HG02870 (cell line): ENCODE results near the gene AGA.

Experiments
- ATAC-seq: cut with Tn5 transposase; IDR thresholded peaks from one replicate; pipeline ENCODE4 v1.9.1; 2021; ENCODE audit warnings: mild to moderate bottlenecking, moderate library complexity; ENCODE audit not compliant: unreplicated experiment

AGA gene

GRCh38 chr4:177441803-177442622, at the start of gene AGA:
AGA (minus strand) TSS chr4:177442437; CDS start chr4:177442375, 62 bp downstream.
- peak; percentile 86 for ATAC-seq

GRCh38 chr4:177492022-177492421, 49.8 kb upstream of the AGA start:
- no peak for ATAC-seq

GRCh38 chr4:177490769-177491168, 48.5 kb upstream of the AGA start:
- ATAC-seq, result no peak

- ATAC-seq, result no peak
Measured at GRCh38 chr4:177489471-177490246, 47.4 kb upstream of the AGA start.

DNA sequence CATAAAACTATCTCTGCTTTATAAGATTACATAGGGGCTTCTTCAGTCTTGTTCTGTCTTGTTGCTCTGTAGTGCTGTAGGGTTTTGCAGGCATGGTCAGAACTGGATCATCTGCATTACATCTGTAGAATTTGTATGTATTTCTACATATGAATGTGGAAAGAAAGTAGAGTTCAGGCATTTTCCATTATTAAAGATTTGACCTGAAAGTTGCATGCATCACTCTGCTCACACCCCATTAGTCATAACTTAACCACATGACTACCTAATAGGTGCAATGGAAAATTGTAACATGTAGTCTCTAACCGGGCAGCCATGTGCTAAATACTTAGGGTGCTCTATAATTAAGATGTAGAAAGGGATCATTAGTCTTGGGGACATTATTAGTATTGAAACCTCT, 45.7 kb upstream of the AGA start:
- no peak for ATAC-seq

DNA sequence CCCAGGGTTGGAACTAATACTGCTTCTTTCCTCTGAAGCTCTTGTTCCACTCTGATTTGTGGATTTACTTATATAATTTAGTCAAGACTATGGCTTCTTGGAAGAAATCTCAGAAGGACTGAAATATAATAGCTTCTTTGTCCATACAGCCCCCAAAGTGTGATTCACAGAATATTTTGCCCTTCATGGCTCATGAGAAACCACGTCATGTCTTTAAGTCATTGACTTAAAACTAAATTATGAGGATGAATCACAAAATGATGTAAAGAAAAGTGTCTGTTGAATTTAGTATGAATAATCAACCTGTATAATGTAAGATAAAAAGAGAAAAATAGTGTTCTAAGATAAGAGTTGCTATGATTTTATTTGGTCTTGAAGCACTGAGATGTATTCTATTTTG, 43.3 kb upstream of the AGA start:
- no peak for ATAC-seq

GRCh38 chr4:177484613-177485021, 42.4 kb upstream of the AGA start:
- no peak for ATAC-seq

- ATAC-seq, result no peak
Measured at GRCh38 chr4:177483760-177484159, 41.5 kb upstream of the AGA start.

- ATAC-seq, result no peak
Measured at GRCh38 chr4:177483271-177483670, 41.0 kb upstream of the AGA start.

DNA sequence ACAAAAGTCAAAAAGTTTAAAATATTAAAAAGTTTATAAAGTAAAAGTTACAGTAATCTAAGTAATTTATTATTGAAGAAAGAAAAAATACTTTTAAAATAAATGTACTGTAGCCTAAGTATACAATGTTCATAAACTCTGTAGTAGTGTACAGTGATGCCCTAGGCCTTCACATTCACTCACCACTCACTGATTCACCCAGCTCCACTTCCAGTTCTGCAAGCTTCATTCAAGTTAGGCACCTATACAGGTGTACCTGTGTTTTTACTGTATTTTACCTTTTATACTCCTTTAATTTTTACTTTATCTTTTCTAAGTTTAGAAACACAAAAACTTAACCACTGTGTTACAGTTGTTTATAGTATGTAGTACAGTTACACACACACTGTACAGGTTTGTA, 40.1 kb upstream of the AGA start:
- ATAC-seq, result no peak

DNA sequence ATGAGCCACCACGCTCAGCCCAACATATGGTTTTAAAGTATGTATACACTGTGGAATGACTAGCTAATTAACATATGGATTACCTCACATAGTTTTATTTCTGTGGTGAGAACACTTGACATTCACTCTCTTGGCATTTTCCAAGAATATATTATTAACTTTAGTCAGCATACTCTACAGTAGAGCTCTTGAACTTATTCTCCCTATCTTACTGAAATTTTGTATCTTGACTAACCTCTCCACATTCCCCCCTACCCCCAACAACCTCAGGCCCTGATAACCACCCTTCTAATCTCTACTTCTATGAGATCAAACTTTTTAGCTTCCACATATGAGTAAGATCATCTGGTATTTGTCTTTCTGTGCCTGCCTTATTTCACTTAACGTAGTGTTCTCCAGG, 38.6 kb upstream of the AGA start:
- ATAC-seq, result no peak

- no peak for ATAC-seq
Measured at GRCh38 chr4:177479063-177479462, 36.8 kb upstream of the AGA start.

DNA sequence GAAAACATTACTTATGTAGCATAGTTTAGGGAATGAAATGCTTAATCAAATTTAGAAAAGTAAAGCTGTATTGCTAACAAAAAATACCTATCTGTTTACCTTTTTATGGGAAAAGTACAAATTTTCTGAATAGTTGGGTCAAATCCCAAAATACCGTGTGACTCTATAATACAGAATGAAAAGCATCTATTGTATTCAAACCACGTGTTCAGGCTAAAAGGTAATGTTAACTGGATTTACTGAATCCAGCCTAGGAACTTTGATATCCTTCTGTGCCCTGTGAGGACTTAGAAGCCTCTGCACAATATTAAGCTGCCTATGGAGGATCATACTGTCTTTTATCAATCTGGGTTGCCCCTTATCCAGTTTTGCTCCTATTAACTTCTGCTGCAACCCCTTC, 36.3 kb upstream of the AGA start:
- no peak for ATAC-seq

DNA sequence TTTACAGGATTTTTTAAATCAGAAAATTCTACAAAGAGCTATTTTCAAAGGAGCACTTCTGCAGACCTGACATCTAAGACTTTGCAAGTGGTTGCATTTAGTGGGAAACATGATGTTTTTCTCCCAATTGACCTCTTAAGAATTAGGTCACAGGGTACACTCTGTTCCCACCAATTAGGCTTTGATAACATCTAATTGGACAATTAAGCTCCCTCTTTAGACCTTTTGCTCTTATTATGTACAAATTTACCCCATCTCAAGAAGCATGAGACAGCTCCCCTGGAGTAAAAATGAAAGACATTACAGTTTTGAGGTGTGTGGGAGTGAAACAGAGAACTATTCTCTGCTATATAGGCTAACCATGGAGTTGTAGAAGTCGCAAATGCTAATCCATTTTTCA, 31.8 kb upstream of the AGA start:
- no peak for ATAC-seq

DNA sequence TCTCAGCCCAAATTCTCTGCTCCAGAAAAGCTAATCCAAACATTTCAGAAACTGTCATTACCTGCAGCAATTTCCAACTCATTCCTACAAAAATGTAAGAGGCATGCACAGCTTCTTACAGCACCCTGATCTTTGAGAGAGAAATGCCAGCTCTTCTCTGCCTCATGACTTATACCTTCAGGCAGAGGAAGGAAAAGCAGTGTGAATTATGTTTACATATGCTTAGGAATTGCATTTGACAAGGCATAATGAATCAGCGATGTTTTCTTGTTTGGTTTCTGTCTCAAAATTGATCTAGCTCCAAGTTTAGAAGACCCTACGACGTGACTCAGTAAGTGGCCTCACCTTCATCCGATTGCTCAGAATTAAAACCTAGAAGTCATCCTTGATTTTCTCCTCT, 21.8 kb upstream of the AGA start:
- ATAC-seq, result no peak

DNA sequence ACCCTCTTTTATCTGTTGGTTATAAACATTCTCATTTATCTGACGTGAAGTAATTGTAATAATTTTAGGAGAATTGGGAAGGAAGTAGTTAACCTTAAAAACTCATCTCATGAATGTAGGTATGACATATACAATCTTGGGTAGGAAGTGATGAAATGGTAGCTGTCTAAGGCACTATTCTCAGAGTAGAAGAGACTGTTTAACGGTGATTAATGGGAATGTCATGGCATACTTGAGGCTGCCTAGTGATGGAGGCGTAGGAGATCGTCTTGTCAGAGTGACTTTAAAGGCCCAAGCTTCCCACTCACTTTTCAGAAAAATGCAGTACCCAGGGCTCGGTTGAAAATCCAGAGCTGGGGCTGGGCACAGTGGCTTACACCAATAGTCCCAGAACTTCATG, 19.4 kb upstream of the AGA start:
- no peak for ATAC-seq

- ATAC-seq, result no peak
Measured at GRCh38 chr4:177460460-177460859, 18.2 kb upstream of the AGA start.

GRCh38 chr4:177455561-177455970, 13.3 kb upstream of the AGA start:
- no peak for ATAC-seq

GRCh38 chr4:177453116-177453515, 10.9 kb upstream of the AGA start:
- ATAC-seq, result no peak

DNA sequence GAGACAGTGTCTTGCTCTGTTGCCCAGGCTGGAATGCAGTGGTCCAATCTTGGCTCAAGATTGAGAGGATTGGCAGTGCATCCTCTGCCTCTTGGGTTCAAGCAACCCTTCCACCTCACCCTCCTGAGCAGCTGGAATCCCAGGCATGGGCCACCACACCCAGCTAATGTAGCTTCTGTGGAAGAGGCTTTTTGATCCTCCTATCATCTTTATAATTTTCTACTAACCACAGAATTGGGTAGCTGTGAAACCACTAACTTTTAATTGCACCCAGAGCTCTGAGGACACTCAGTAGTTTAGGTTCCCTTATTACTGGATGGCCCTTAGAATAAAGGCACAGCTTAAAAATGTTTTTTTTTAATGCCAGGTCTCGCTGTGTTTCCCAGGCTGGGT, 8.9 kb upstream of the AGA start:
- no peak for ATAC-seq

DNA sequence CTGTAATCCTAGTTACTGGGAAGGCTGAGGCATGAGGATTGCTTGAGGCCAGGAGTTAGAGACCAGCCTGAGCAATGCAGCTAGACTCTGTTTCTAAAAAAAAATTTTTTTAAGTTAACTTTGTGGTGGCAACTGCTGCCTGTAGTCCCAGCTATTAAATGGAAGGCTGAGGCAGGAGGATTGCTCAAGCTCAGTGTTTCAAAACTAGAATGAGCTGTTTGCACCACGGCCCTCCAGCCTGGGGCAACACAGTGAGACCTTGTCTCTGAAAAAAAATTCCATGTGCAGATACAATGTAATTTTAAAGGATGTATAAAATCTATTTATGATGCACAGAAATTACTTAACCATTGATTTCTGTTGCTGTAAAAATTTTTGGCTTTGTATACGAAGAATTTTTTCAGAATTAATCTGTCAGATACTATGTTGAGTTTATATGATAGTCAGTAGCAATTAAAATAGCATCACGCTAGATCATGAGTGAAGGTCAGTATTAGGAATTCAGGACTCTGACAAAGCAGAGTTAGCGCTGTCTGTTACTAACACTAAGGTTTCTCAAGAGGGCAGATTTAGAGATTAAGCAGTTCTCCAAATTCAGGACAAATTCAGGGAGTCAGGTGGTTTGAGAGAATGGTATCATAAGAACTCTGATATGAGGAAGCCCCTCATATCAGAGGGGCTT, 8.3 kb upstream of the AGA start:
- no peak for ATAC-seq

GRCh38 chr4:177448850-177449249, 6.6 kb upstream of the AGA start:
- ATAC-seq, result no peak
